ENCODE measurements around the gene PIMREG. TPM values are rescaled to one million over a fixed set of nuclear protein-coding genes. Genes with fewer than 3 reads are reported as not detected.

PIMREG gene
- total RNA-seq, 1 donor from 2014 or later: 45.1 TPM

GRCh38 chr17:6413065-6413464 is 31.2 kb upstream of the PIMREG start:
- peak; percentile 75 for TF ChIP-seq CTCF (conservative IDR thresholded peaks at IDR 0.05)
- Mint-ChIP-seq H3K27me3 (peaks cover 19% of the 10 kb centered on the region), H3K36me3 (no peaks in the 10 kb centered on the region), H3K27ac (no peak overlapping the region), H3K4me1 (ENCODE audit: unreplicated experiment) (no peaks in the 10 kb centered on the region), H3K9me3 (no peaks in the 10 kb centered on the region), H3K4me3 (no peak overlapping the region)
- no peak for DNase-seq (ENCODE audit: extremely low spot score, unreplicated experiment)

- no peak for TF ChIP-seq CTCF (conservative IDR thresholded peaks at IDR 0.05)
- Mint-ChIP-seq H3K4me1 (ENCODE audit: unreplicated experiment) (no peaks in the 10 kb centered on the region), H3K27ac (no peak overlapping the region), H3K4me3 (no peak overlapping the region), H3K9me3 (no peaks in the 10 kb centered on the region), H3K27me3 (peaks cover 21% of the 10 kb centered on the region), H3K36me3 (no peaks in the 10 kb centered on the region)
- DNase-seq (ENCODE audit: extremely low spot score, unreplicated experiment): no peak
These were observed 28.6 kb upstream of the PIMREG start for GRCh38 chr17:6415616-6416015.

GRCh38 chr17:6420173-6420641 is 24.0 kb upstream of the PIMREG start:
- no peaks in the 10 kb centered on the region for H3K36me3 Mint-ChIP-seq
- H3K4me3 Mint-ChIP-seq: no peak overlapping the region
- no peaks in the 10 kb centered on the region for H3K9me3 Mint-ChIP-seq
- H3K27ac Mint-ChIP-seq: no peak overlapping the region
- TF ChIP-seq CTCF (conservative IDR thresholded peaks at IDR 0.05): peak; percentile 67
- no peak for DNase-seq (ENCODE audit: extremely low spot score, unreplicated experiment)
- peaks cover 16% of the 10 kb centered on the region for H3K27me3 Mint-ChIP-seq
- no peaks in the 10 kb centered on the region for H3K4me1 Mint-ChIP-seq (ENCODE audit: unreplicated experiment)

- Mint-ChIP-seq H3K27me3 (peaks cover 13% of the 10 kb centered on the region), H3K4me3 (no peak overlapping the region), H3K4me1 (ENCODE audit: unreplicated experiment) (no peaks in the 10 kb centered on the region), H3K27ac (no peak overlapping the region), H3K9me3 (no peaks in the 10 kb centered on the region), H3K36me3 (no peaks in the 10 kb centered on the region)
- peak; percentile 94 for TF ChIP-seq CTCF (conservative IDR thresholded peaks at IDR 0.05)
- peak; percentile 84 for DNase-seq (ENCODE audit: extremely low spot score, unreplicated experiment)
These were observed 22.3 kb upstream of the PIMREG start for GRCh38 chr17:6421700-6422604.

- no peak overlapping the region for H3K4me3 Mint-ChIP-seq
These were observed 21.5 kb upstream of the PIMREG start for GRCh38 chr17:6422654-6423241.

More at GRCh38 chr17:6422654-6423241, 21.5 kb upstream of the PIMREG start:
- Mint-ChIP-seq H3K4me1 (ENCODE audit: unreplicated experiment) (no peaks in the 10 kb centered on the region), H3K36me3 (no peaks in the 10 kb centered on the region), H3K27me3 (peaks cover 8% of the 10 kb centered on the region), H3K9me3 (no peaks in the 10 kb centered on the region), H3K27ac (no peak overlapping the region)
- no peak for TF ChIP-seq CTCF (conservative IDR thresholded peaks at IDR 0.05)
- DNase-seq (ENCODE audit: extremely low spot score, unreplicated experiment): no peak
